Panc1 (cell line): Measurements from ENCODE around the gene CADM4.

ENCODE experiments used
- POLR2AphosphoS5 ChIP-seq: IDR thresholded peaks from 2 replicates; pipeline ENCODE4 v1.6.1; 2012; ENCODE audit warnings: mild to moderate bottlenecking, low read depth, low read length, moderate library complexity
- SIN3A ChIP-seq: IDR thresholded peaks from 2 replicates; pipeline ENCODE4 v1.6.1; 2012; ENCODE audit warnings: low read depth, mild to moderate bottlenecking, low read length, moderate library complexity, borderline replicate concordance; ENCODE audit not compliant: insufficient read depth
- TCF7L2 ChIP-seq: IDR thresholded peaks from 2 replicates; pipeline ENCODE4 v1.6.1; 2011; ENCODE audit warnings: mild to moderate bottlenecking, low read depth, low read length, inconsistent platforms
- TF ChIP-seq, protein P1 (sequence below): fragments of 450-650 bp; IDR thresholded peaks from 2 replicates; pipeline ENCODE4 v1.5.1; 2017; ENCODE audit warnings: mild to moderate bottlenecking
- TF ChIP-seq, protein P2 (sequence below), 2 experiments: IDR thresholded peaks; 2 replicates each; pipeline ENCODE4 v1.6.1; 2011 to 2012; ENCODE audit warnings: low read depth in 2 of 2, control low read depth in 1 of 2, low read length in 1 of 2, mild to moderate bottlenecking in 1 of 2, moderate library complexity in 1 of 2; ENCODE audit not compliant: insufficient read depth in 1 of 2

DNA sequence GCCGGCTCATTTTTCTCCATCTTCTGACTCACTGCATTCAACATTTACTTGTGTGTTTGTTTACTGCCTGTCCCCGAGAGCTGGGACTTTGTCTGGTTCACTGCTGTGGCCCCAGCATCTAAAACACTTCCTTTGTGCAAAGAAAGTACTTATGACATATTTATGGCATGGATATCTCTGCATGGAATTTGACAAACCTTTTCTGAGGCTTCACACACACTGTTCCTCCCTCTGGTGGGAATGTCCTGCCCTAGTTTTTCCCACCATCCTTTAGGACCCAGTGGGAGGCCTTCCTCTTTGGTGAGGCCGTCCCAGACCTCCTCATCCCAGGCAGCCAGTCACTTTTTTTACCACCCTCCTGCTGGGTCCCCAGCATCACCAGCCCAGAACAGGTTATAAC, 29.2 kb downstream of the CADM4 start:
- TF ChIP-seq, protein P1, sequence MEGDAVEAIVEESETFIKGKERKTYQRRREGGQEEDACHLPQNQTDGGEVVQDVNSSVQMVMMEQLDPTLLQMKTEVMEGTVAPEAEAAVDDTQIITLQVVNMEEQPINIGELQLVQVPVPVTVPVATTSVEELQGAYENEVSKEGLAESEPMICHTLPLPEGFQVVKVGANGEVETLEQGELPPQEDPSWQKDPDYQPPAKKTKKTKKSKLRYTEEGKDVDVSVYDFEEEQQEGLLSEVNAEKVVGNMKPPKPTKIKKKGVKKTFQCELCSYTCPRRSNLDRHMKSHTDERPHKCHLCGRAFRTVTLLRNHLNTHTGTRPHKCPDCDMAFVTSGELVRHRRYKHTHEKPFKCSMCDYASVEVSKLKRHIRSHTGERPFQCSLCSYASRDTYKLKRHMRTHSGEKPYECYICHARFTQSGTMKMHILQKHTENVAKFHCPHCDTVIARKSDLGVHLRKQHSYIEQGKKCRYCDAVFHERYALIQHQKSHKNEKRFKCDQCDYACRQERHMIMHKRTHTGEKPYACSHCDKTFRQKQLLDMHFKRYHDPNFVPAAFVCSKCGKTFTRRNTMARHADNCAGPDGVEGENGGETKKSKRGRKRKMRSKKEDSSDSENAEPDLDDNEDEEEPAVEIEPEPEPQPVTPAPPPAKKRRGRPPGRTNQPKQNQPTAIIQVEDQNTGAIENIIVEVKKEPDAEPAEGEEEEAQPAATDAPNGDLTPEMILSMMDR, result no peak
- TF ChIP-seq, protein P2, sequence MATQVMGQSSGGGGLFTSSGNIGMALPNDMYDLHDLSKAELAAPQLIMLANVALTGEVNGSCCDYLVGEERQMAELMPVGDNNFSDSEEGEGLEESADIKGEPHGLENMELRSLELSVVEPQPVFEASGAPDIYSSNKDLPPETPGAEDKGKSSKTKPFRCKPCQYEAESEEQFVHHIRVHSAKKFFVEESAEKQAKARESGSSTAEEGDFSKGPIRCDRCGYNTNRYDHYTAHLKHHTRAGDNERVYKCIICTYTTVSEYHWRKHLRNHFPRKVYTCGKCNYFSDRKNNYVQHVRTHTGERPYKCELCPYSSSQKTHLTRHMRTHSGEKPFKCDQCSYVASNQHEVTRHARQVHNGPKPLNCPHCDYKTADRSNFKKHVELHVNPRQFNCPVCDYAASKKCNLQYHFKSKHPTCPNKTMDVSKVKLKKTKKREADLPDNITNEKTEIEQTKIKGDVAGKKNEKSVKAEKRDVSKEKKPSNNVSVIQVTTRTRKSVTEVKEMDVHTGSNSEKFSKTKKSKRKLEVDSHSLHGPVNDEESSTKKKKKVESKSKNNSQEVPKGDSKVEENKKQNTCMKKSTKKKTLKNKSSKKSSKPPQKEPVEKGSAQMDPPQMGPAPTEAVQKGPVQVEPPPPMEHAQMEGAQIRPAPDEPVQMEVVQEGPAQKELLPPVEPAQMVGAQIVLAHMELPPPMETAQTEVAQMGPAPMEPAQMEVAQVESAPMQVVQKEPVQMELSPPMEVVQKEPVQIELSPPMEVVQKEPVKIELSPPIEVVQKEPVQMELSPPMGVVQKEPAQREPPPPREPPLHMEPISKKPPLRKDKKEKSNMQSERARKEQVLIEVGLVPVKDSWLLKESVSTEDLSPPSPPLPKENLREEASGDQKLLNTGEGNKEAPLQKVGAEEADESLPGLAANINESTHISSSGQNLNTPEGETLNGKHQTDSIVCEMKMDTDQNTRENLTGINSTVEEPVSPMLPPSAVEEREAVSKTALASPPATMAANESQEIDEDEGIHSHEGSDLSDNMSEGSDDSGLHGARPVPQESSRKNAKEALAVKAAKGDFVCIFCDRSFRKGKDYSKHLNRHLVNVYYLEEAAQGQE (IDR thresholded peaks at IDR 0.05; ENCODE audit: insufficient read depth in 1 of 2, low read depth in 2 of 2, low read length in 1 of 2), result no peak
- TF ChIP-seq POLR2AphosphoS5 (no peak), TCF7L2 (no peak), SIN3A (no peak)
